ENCODE measurements around the gene CDK5RAP3. TPM values are rescaled to one million over a fixed set of nuclear protein-coding genes. Genes with fewer than 3 reads are reported as not detected.
"Not testable (repeated sequence)": the region's sequence is repeated elsewhere in the genome, so short reads cannot be mapped to it uniquely, and the experiment has no call there.

CDK5RAP3 gene
- polyA plus RNA-seq, 5 donors: 141 to 179 (median 149) TPM

DNA sequence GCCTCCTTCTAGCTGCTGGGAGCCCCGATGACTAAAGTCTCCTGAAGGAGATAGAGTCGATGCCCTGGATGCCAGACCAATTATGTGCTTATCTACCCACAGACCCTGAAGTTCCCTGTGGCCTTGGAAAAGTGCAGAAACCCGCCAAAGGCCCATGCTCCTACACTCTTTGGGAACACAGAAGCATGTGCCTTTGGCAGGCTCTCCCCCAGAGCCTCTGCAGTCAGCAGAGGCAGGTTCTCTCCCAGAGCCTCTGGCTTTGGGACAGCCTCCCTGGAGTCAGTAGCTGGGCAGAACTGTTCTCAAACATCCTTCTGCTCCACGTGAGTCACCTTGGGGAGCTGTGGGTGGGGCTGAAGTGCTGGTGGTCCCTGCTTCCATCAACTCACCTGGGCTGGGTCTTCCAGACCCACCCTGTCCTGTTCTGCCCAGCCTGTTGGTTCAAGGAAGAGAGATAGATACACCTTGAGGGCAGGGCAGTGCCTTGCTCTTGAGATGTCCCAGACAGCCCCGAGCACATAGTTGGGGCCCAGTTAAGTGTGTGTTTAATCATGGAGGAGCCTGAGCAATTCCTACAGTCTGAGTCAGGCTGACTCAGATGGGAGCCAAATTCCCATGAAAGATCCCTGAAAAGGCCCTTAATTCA is 3.2 kb upstream of the CDK5RAP3 start:
- no peak for DNase-seq

DNA sequence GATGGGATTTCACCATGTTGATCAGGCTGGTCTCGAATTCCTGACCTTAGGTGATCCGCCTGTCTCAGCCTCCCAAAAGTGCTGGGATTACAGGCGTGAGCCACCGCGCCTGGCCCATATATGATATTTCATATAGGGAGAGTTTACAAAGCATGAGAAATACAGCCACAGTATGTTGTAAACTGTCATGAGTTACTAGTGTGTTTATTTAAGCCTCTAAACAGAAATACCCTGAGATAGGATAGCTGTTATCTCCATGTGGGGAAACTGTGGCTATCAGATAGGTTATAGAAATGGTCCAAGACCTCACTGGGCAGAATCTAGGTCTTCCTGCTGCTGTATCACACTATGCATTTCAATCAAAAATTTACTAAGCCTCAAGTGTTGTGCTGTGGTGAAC is 2.1 kb upstream of the CDK5RAP3 start:
- no peak for DNase-seq

DNA sequence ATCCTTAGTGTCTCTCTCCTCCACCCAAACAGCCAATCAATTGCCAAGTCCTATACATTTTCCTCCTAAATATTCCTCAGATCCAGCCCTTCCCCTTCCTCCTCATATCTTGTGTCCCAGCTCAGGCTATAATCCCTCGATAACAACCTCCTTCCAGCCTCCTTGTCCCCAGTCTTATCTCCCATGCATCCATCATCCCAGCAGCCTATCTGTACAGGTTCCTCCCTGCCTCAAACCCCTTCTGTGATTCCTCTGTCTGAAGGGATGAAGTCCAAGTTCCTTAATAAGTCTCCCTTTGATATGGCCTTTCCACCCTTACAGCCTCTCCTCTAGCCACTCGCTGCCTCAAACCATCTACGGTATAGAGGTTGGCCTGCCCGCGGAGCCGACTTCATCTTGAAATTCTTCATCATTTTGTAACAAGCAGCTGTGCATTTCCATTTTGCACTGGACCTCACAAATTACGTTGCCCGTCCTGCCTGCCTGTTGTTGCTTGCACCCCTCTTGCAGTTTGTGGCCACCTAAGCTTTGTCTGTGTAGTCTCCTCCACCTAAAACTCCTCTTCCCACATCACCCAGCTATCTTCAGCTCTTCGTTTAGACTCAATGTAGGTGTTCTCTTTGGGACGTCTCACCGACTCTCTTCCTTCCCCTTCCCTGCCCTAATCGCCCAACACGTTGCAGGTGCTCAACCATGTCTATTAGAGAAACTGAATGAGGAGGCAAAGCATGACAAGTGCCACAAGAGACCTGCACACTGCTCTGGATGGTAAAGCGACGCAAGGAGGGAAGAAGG is 786 bp upstream of the CDK5RAP3 start:
- no peak for DNase-seq

DNA sequence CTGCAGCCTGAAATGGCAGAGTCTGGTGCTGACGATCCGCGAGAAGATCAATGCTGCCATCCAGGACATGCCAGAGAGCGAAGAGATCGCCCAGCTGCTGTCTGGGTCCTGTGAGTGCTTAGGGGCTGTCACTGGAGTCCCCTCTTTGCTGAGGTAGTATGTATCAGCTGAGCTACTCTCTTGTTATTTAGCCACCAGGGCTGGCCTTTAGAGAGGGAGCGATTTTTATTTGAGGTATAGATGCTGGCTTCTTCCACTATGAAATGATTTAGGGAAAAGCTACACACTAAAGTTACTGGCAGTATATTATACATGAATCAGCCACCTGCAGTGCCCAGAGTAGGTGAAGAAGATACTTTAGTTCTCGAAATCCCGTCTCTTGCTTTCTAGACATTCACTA is 2.6 kb downstream of the CDK5RAP3 start:
- DNase-seq: no peak

DNA sequence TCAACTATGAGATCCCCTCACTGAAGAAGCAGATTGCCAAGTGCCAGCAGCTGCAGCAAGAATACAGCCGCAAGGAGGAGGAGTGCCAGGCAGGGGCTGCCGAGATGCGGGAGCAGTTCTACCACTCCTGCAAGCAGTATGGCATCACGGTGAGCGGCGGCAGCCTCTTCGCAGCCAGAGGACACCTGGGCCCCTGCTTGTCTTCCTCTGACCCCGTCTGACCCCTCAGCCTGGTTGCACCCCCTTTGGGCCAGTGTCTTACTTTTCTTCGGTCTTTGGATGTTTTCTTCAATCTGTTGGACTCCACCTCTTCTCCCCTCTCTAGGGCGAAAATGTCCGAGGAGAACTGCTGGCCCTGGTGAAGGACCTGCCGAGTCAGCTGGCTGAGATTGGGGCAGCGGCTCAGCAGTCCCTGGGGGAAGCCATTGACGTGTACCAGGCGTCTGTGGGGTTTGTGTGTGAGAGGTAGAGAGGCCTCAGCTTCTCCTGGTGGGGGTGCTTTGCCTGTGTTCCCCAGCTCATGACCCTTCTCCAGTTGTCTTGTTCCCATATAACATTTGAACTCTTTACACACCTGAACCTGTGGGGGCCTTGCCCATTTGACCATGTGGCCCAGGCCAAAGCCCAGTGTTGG is 4.4 kb downstream of the CDK5RAP3 start:
- DNase-seq: no peak

DNA sequence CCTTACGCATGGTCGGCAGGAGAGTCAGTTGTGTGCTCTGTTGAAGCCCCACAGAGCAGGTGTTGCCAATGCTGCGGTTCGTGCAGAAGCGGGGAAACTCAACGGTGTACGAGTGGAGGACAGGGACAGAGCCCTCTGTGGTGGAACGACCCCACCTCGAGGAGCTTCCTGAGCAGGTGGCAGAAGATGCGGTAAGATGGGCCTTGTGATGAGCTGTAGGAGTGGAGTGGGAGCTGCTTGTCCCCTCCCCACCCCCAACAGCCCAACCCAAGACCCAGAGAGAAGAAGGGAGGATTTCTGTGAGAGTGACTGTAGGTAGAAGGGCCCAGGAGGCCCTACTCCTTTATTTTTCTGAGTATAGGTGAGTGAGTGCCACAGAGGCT is 4.9 kb downstream of the CDK5RAP3 start:
- DNase-seq: no peak

DNA sequence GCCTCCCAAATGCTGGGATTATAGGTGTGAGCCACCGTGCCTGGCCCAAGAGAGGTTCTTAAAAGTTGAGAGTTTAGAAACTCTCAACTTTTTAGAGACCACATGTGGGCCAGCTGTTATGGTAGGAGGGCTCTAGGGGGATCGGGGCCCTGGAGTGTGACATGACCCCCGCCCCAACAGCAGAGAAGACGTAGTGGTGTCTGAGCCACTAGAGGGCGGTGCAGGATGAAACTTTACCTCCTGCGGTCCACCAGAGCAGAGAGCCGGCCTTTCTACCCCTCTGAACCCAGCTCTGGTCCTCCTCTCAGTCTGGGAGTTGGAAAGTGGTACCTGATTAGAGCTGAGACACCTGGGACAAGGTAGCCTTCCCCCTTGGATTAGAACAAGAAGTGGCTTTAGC is 7.4 kb downstream of the CDK5RAP3 start:
- peak in 1 of 2 donors; percentile 36 for DNase-seq

DNA sequence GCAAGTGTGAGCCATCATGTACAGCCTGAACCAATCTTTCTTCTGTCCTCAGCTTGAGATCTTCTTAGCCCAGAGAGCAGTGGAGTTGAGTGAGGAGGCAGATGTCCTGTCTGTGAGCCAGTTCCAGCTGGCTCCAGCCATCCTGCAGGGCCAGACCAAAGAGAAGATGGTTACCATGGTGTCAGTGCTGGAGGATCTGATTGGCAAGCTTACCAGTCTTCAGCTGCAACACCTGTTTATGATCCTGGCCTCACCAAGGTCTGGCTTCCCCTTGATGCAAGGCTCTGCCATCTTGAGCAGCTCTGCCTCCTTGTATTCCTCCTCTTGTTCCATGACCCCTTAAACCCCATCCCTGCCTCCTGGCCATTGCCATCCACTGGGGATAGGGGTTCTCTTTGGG is 9.6 kb downstream of the CDK5RAP3 start:
- no peak for DNase-seq

DNA sequence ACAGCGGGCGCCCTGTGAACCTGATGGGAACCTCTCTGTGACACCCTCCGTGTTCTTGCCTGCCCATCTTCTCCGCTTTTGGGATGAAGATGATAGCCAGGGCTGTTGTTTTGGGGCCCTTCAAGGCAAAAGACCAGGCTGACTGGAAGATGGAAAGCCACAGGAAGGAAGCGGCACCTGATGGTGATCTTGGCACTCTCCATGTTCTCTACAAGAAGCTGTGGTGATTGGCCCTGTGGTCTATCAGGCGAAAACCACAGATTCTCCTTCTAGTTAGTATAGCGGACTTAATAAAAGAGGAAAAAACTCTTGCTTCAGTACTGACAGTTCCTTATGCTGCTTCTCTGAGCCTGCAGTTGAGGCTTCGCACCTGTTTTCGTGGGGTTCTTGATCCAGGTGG is 10.5 kb downstream of the CDK5RAP3 start:
- DNase-seq: no peak

DNA sequence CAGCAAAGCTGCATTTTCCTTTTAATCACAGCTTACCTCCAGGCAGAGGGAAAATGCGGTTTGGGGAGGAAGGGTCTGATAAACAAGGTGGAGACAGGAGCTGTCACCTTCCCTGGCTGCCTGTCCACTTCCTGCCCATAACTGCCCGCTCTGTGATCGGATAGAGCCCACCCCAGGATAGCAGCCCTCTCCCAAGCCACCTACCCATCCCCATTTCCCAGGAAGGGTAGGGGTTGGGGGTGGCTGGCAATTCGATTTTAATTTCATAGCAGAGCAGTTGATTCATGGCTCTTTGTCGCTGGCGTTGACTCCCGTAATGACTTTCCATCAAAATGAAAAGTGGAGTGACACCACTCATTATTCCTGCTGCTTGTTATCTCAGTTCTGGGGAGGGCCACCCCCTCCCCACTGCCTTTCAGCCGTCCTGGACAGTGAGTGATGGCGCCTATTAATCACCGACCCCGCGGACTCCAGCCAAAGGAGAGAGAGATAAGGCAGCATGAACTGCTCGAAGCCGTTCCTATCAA is 11.2 kb downstream of the CDK5RAP3 start:
- no peak for DNase-seq

DNA sequence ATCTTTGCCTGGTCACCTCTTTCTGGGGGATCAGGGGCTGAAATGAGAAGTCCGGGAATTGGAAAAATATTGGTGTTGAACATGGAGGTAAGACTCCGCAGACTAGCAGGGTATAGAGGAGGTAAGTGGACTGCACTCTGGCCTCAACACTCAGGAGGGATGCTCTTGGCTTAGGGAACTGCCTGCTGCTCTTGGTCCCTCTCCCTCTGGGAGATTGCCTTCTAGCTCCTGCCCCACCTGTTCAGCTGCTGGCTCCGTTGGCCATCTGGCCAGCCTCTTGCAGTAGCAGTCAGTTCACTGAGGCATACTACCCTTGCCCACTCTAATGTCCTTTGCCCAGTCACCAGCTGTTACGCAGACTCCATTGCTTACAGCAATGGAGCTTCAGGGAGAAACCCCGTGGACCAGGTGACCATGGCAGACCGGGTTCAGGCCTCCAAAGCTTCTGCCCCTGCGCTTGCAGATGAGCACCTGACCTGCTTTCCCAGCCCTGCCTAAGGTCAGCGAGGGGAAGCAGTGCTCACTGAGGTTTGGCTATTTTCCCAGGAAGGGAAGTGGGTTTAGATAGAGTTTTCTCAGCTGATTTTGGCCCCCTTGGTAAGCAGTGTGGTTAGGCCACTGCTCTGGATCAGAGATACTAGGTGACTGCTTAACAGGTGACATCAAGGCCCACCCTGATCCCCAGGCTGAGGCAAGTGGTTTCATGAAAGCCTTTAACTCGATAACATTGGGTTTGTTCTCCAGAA is 11.9 kb downstream of the CDK5RAP3 start:
- no peak for DNase-seq

DNA sequence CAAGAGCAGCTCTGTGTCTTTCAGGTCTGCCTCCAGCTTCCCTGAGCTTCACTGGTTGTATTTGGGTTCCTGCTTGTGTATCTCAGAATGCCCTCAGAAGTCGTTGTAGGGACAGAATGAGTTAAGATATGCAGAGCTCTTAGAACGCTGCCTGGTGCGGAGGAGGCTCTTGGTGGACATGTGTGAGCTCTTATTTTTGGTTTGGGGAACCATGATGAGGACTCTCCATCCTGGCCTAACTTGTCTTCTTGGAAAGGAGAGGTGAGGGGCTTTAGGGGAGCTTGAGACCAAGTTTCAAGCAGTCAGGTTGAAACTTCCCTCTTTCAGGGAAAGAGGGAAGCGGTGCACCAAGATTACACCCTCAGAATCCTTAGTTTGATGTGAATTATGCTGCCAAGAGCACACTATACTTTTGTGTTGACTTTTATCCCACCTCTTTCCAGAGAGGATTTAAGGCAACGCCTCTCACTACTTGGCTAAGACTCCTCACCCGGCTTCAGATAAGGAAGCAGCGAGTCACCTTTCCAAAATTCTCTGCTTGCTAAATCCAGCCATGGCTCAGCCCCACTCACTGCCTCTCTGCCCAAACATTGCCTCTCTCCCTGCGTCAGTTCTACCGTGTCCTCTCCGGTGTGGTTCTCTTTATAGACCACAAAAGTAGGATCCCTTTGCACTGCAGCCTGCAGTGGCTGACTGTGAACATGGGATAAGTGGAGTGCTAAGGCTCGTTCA is 12.7 kb downstream of the CDK5RAP3 start:
- no peak for DNase-seq

DNA sequence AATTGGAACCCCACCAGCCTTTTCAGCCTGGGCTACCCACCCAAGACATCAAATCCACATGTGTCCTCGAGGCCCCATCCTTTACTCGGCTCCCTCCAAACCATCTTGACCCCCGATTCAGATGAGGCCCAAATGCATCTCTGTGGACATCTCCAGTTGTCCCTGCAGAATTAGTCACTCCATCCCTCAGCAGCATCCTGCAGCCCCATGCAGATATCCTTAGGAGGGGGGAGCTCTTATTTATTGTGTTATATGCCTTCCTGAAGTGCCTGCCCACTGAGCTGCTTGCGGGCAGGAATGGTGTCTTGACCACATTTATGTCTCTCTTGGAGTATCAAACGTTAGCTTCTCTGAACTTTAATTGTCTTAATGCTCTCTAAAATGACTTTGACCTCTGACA is 15.6 kb downstream of the CDK5RAP3 start:
- no peak for DNase-seq

DNA sequence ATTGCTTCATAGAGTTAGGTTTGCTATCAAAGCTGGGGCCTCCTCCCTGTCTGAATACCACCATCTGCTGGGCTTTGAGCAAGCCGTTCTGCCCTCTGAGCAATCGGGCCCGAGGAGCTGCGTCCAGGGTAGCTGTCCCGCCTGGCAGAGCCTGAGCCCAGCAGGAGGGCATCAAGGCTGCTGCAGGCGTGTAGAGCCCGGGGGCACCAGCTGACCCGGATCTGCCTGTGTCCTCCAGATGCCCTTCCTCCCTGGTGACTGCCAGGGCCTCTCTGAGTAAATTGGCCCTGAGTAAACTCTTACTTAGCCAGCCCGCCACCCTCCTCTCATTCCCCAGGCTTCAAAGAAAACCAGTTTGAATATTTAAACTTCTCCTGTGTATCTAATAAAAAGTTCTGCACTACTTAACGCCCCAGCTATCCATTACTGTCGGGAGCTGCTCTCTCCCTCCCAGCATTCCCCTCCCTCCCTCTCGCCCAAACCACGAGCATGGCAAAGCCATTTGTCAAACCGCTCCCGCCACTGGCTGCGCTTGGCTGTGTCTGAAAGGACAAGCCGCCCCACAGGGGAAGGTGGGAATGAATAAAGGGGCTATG is 16.4 kb downstream of the CDK5RAP3 start:
- DNase-seq: peak; percentile 31 to 36

DNA sequence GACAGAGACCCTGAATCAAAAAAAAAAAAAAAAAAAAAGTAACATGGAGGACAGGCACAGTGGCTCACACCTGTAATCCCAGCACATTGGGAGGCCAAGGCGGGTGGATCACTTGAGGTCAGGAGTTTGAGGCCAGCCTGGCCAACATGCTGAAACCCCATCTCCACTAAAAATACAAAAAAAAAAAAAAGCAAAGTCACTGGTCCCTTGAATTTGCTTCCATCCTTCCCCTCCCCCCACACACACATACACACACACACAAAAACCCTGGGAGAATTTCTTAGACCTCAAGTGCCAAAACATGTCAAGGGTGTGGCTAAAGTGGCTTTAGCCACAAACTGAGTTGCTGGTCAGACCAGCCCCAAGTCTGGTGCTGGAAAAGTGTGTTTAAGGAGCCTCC is 17.5 kb downstream of the CDK5RAP3 start:
- DNase-seq: not testable (repeated sequence)

DNA sequence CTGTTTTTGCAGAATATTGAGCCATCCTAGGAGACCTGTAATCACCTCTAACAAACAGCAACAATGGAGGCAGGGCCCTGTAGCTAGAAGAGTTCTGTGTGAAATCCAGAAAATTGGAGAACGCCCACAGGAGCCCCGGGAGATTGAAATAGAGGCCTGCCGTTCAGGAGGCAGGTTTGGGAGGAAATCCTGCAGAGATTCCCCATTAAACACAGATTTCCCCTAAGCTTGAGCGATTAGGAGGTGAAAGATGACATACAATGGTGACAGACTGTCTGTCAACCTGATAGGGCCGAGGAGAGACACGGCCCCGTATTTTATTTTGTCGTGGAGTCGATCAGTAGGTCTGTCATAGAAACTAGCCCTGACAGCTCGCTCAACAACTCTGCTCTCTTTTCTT is 18.2 kb downstream of the CDK5RAP3 start:
- no peak for DNase-seq

DNA sequence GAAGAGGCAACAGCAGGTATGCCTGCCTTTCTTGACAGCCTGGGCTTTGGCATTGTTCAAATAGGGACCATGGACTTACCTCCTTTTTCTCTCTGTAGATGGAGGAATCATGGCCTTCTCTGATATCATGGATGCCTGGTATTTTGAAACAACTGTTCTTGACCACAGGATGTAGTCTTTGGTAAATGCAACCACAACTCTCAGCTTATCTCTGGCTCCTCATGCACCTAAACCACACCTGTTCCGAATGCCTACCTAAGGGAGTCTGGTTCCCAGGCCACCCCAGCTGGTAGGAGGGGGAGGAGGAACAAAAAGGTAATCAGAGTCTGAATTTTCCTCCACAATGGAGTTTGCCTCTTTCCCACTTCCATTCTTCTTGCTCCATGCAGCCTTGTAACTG is 18.8 kb downstream of the CDK5RAP3 start:
- no peak for DNase-seq

DNA sequence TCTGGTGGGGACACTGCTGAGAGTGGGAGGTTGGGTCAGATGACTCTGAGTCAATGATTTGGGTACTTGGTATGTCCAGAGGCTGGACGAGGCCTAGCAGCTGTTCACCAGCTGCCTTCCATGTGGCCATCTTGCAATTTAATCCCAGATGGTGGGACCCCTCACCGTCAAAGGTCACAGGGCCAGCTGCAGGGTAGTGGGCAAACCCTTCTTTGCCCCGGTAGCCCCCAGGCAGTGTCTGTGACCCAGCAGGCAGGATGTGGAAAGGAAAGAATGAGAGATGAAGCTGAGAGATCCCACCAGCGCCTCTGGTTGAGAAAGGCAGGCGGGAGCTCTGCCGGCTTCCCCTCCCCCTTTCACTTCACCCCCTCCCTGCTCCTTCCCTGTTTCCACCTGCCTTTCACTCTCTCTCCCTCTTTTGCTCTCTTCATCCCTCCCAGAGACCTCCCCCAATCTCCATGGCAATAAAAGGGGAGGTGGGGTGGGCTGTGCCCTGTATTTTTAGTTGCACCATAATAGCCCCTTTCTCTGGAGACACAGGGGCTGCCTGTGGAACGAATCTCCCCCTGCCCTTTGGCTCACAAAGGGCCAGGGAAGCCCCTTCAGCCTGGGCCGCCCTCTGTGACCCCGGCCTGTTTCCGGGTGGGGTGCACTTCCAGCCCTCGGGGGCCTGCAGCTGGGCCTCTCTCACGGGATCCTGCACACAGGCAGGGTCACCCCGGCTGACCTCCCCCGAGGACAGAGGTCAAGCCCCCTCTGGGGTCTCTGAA is 20.2 kb downstream of the CDK5RAP3 start:
- DNase-seq: no peak

DNA sequence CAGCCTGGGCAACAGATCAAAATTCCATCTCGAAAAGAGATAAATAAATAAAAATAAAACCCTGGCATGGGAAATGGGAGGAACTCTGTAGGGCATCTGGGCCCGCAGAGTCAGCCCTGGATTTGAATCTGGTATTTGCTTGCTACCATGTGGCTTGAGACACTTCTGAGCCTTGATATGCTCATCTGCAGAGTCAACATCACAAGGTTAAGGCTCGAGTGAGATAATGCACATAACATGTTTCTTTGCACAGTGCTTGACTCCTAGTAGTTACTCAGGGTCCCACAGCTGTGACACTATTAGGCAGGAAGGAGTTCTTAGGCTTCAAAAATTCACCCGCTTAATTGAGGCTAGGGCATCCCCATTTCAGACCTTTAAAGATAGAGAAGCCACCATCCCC is 21.3 kb downstream of the CDK5RAP3 start:
- DNase-seq: no peak

DNA sequence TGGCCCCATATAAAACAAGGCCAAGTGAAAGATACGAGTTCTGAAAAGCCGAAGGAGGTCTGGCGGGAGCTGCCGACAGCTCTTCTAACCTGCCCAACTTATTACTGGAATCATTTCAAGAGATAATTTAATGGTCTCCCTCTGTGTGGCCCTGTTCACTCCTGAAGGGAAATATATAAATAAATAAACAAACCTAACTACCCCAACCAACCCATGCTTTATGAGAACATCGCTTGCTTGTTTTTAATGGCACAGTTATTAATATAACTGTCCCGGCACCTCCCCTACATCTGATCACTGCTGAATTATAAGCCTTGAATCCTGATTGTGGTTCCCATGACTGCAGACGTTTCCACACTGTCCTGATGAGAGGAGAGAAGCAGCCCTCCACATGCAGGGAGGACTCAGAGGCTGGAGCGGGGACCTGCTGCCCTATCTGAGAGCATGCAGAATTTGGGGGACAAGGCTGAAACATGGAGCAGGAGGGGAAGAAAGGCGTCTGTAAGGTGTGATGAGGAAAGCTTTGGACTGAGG is 22.2 kb downstream of the CDK5RAP3 start:
- DNase-seq: no peak

All from right lung (tissue), 5 donors.